GM12878 (cell line): ENCODE data around the gene PDIA3. TPM values are rescaled to one million over a fixed set of nuclear protein-coding genes. Genes with fewer than 3 reads are reported as not detected.
A peak's percentile ranks its signal among the peaks of the same experiment; 100 is the strongest.

Experiments
- CBFB ChIP-seq: IDR thresholded peaks from 2 replicates; pipeline ENCODE4 v1.6.1; 2016; ENCODE audit warnings: antibody characterized with exemption, low read depth
- CHD2 ChIP-seq: IDR thresholded peaks from 2 replicates; pipeline ENCODE4 v1.6.1; 2011; ENCODE audit warnings: low read depth, low read length, improper control_type of control experiment, borderline replicate concordance
- E2F8 ChIP-seq: fragments of 450-650 bp; IDR thresholded peaks from 2 replicates; pipeline ENCODE4 v1.6.1; 2018; ENCODE audit warnings: mild to moderate bottlenecking, low read depth, moderate library complexity; ENCODE audit not compliant: partially characterized antibody
- EED ChIP-seq: sonication (generic); IDR thresholded peaks from 2 replicates; pipeline ENCODE4 v1.6.1; 2016; ENCODE audit warnings: antibody characterized with exemption, low read depth
- ESRRA ChIP-seq: IDR thresholded peaks from 2 replicates; pipeline ENCODE4 v1.6.1; 2012; ENCODE audit warnings: mild to moderate bottlenecking, low read length, improper control_type of control experiment
- GABPA ChIP-seq: IDR thresholded peaks from 2 replicates; pipeline ENCODE4 v1.6.1; 2014; ENCODE audit warnings: antibody characterized with exemption, low read depth, mild to moderate bottlenecking, inconsistent platforms
- HCFC1 ChIP-seq: fragments of 150-350 bp; IDR thresholded peaks from 2 replicates; pipeline ENCODE4 v1.6.1; 2014; ENCODE audit warnings: low read length
- MAX ChIP-seq: IDR thresholded peaks from 2 replicates; pipeline ENCODE4 v1.6.1; 2012; ENCODE audit warnings: low read depth, low read length, improper control_type of control experiment
- MTA3 ChIP-seq: IDR thresholded peaks from 2 replicates; pipeline ENCODE4 v1.6.1; 2012; ENCODE audit warnings: low read length, inconsistent platforms, borderline replicate concordance
- MXI1 ChIP-seq: fragments of 150-350 bp; IDR thresholded peaks from 2 replicates; pipeline ENCODE4 v1.6.1; 2011; ENCODE audit warnings: low read depth, mild to moderate bottlenecking, inconsistent platforms, low read length, improper control_type of control experiment
- NRF1 ChIP-seq: conservative IDR thresholded peaks from 2 replicates; pipeline ENCODE4 v1.6.1; 2011; ENCODE audit warnings: mild to moderate bottlenecking, low read depth, low read length, improper control_type of control experiment
- POLR2AphosphoS2 ChIP-seq: IDR thresholded peaks from 2 replicates; pipeline ENCODE4 v1.6.1; 2011; ENCODE audit warnings: low read depth, mild to moderate bottlenecking, low read length, improper control_type of control experiment, moderate library complexity
- RAD51 ChIP-seq: fragments of 450-650 bp; IDR thresholded peaks from 2 replicates; pipeline ENCODE4 v1.6.1; 2016; ENCODE audit warnings: moderate library complexity, mild to moderate bottlenecking, inconsistent platforms
- RCOR1 ChIP-seq: conservative IDR thresholded peaks from 2 replicates; pipeline ENCODE4 v1.6.1; 2012; ENCODE audit warnings: low read depth, low read length, improper control_type of control experiment
- SIN3A ChIP-seq: IDR thresholded peaks from 2 replicates; pipeline ENCODE4 v1.6.1; 2012; ENCODE audit warnings: low read depth, low read length, improper control_type of control experiment
- SIX5 ChIP-seq: IDR thresholded peaks from 2 replicates; pipeline ENCODE4 v1.6.1; 2011; ENCODE audit warnings: mild to moderate bottlenecking, low read depth, low read length, moderate library complexity; ENCODE audit not compliant: severe bottlenecking
- SP1 ChIP-seq: IDR thresholded peaks from one replicate; pipeline ENCODE4 v1.6.1; 2011; ENCODE audit warnings: low read depth, low read length
- SPI1 ChIP-seq: IDR thresholded peaks from 2 replicates; pipeline ENCODE4 v1.6.1; 2011; ENCODE audit warnings: low read depth, mild to moderate bottlenecking, low read length, moderate library complexity, borderline replicate concordance; ENCODE audit not compliant: insufficient read depth
- STAT3 ChIP-seq: IDR thresholded peaks from 2 replicates; pipeline ENCODE4 v1.6.1; 2011; ENCODE audit warnings: low read depth, low read length, improper control_type of control experiment
- TCF12 ChIP-seq: IDR thresholded peaks from 2 replicates; pipeline ENCODE4 v1.6.1; 2011; ENCODE audit warnings: low read depth, mild to moderate bottlenecking, low read length
- polyA plus RNA-seq, 11 experiments: library from polyadenylated mRNA; depleted of rRNA in 4 of 11; unstranded in 6 of 11; stranded (reverse) in 5 of 11; fragments of >200 nt; fragmentation: Nextera tagmentation in 4 of 11; fragmentation: Illumina TruSeq in 1 of 11; extraction: Ambion mirVana in 4 of 11; extraction: Trizol in 1 of 11; gene quantifications; 1 replicate in 1 of 11; 2 replicates in 10 of 11; pipeline versions ENCODE4 v1.2.1 to v1.2.3, GENCODE V29; 2011 to 2016; ENCODE audit warnings: inconsistent platforms in 2 of 11, missing spikeins in 2 of 11, low read depth in 1 of 11
- total RNA-seq, 4 experiments: library from RNA; depleted of rRNA in 3 of 4; stranded (reverse); fragments of >200 nt in 3 of 4; fragmentation: Illumina TruSeq in 1 of 4; extraction: Trizol in 1 of 4; gene quantifications; 2 replicates each; pipeline versions ENCODE4 v1.2.1 to v1.2.3, GENCODE V29; 2013 to 2021
- TF ChIP-seq, protein P1 (sequence below): fragments of 150-350 bp; IDR thresholded peaks from 2 replicates; pipeline ENCODE4 v1.6.1; 2014; ENCODE audit warnings: mild to moderate bottlenecking, low read depth, low read length
- TF ChIP-seq, protein P2 (sequence below): fragments of 450-650 bp; IDR thresholded peaks from 2 replicates; pipeline ENCODE4 v1.6.1; 2017; ENCODE audit warnings: low read depth, mild to moderate bottlenecking, moderate library complexity

The PDIA3 gene
- total and polyA plus RNA-seq, 10 of the 15 experiments (the other 5 are each of a cell fraction or from before 2014, with no cell fraction given), result 18.2 to 716 (median 181) TPM

DNA sequence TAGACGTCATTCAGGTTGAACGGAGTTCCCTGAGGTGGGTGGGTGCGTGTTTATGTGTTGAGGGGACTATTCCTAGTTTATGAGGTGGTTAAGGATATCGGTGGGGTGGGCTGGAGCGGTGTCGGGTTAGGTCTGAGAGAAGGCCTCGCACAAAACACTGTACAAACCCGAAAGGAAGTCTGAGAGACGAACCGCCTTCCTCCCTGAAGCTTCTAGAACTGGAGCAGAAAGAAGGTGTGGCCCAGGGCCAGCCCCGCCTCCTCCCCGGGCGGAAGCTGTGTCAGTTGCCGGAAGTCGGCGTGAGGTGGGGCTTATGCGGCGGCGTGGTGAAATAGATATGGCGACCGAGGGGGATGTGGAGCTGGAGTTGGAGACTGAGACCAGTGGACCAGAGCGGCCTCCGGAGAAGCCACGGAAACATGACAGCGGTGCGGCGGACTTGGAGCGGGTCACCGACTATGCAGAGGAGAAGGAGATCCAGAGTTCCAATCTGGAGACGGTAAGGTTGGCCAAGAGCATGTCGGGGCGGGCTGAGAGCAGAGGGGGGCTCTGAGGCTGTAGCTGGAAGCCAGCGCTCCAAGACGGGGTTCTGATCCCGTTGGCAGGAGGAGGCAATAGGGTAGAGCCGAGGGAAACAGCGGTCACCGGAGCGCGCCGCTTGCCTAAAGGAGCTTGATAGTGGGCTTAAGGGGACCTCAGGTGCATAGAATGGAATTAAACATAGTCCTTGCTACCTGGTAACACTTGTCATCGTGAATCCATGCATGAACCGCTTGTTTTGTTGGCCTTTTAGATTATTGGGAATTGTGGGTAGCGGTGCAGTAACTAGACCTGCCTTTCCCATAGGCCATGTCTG lies 54.3 kb downstream of the PDIA3 start, which contains the start of gene HYPK (continued):
- peak; percentile 90 for TF ChIP-seq E2F8
- TF ChIP-seq MTA3, result peak; percentile 73; the same call in 1 of the 2 replicates
- TF ChIP-seq MXI1, result peak; percentile 87
- 0 out of 2 replicates have a peak, but pooled peaks have one; percentile 77 for TF ChIP-seq RCOR1
- TF ChIP-seq POLR2AphosphoS2, result peak; percentile 85; the same call in 1 of the 2 replicates
- TF ChIP-seq STAT3, result no peak
- peak; percentile 85 for TF ChIP-seq GABPA
- TF ChIP-seq SIN3A, result peak; percentile 87; the same call in 1 of the 2 replicates
- TF ChIP-seq, protein P1, sequence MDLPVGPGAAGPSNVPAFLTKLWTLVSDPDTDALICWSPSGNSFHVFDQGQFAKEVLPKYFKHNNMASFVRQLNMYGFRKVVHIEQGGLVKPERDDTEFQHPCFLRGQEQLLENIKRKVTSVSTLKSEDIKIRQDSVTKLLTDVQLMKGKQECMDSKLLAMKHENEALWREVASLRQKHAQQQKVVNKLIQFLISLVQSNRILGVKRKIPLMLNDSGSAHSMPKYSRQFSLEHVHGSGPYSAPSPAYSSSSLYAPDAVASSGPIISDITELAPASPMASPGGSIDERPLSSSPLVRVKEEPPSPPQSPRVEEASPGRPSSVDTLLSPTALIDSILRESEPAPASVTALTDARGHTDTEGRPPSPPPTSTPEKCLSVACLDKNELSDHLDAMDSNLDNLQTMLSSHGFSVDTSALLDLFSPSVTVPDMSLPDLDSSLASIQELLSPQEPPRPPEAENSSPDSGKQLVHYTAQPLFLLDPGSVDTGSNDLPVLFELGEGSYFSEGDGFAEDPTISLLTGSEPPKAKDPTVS, result peak; percentile 96
- TF ChIP-seq CBFB, result peak; percentile 60; the same call in 1 of the 2 replicates
- TF ChIP-seq, protein P2, sequence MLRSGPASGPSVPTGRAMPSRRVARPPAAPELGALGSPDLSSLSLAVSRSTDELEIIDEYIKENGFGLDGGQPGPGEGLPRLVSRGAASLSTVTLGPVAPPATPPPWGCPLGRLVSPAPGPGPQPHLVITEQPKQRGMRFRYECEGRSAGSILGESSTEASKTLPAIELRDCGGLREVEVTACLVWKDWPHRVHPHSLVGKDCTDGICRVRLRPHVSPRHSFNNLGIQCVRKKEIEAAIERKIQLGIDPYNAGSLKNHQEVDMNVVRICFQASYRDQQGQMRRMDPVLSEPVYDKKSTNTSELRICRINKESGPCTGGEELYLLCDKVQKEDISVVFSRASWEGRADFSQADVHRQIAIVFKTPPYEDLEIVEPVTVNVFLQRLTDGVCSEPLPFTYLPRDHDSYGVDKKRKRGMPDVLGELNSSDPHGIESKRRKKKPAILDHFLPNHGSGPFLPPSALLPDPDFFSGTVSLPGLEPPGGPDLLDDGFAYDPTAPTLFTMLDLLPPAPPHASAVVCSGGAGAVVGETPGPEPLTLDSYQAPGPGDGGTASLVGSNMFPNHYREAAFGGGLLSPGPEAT, result peak; percentile 85
- no peak for TF ChIP-seq NRF1
- 0 out of 2 replicates have a peak, but pooled peaks have one; percentile 26 for TF ChIP-seq ESRRA
- TF ChIP-seq TCF12, result peak; percentile 58; the same call in 1 of the 2 replicates
- no peak for TF ChIP-seq SP1
- TF ChIP-seq SIX5, result no peak
- TF ChIP-seq HCFC1, result 0 out of 2 replicates have a peak, but pooled peaks have one; percentile 28
- TF ChIP-seq RAD51, result no peak
- peak; percentile 87 for TF ChIP-seq MAX
- peak; percentile 35; the same call in 1 of the 2 replicates for TF ChIP-seq SPI1
- TF ChIP-seq EED, result no peak
- peak; percentile 38; the same call in 1 of the 2 replicates for TF ChIP-seq CHD2
